Astrocyte (in vitro differentiated cells and primary cell): Measurements from ENCODE around the gene CACNA1D. TPM values are rescaled to one million over a fixed set of nuclear protein-coding genes. Genes with fewer than 3 reads are reported as not detected.

Source experiments
- DNase-seq: peaks from one replicate; pipeline ENCODE4 v3.0.0-alpha.2; 2010; ENCODE audit warnings: low read depth
- FAIRE-seq: peaks from 2 replicates; lab custom pipeline; 2011; peaks lifted over from hg19 to GRCh38; lab: Jason Lieb, UNC
- H2AFZ ChIP-seq: 2 replicates; pipeline ENCODE4 v1.6.0; 2012; ENCODE audit warnings: low read depth, low read length, inconsistent platforms
- H3K27ac ChIP-seq: 2 replicates; pipeline ENCODE4 v1.5.1; 2011; ENCODE audit warnings: low read depth, low read length, inconsistent platforms
- H3K27me3 ChIP-seq: 2 replicates; pipeline ENCODE4 v1.6.0; 2011; ENCODE audit warnings: low read length, inconsistent platforms; ENCODE audit not compliant: insufficient read depth
- H3K36me3 ChIP-seq: 2 replicates; pipeline ENCODE4 v1.5.1; 2011; ENCODE audit warnings: low read length, inconsistent platforms; ENCODE audit not compliant: insufficient read depth
- H3K4me1 ChIP-seq: 2 replicates; pipeline ENCODE4 v1.5.1; 2011; ENCODE audit warnings: low read length, inconsistent platforms; ENCODE audit not compliant: insufficient read depth
- H3K4me2 ChIP-seq: 2 replicates; pipeline ENCODE4 v1.6.0; 2012; ENCODE audit warnings: low read length, inconsistent platforms
- H3K4me3 ChIP-seq: 2 replicates; pipeline ENCODE4 v1.5.1; 2011; ENCODE audit warnings: low read depth, mild to moderate bottlenecking, low read length, inconsistent platforms; ENCODE audit not compliant: insufficient read depth
- H3K79me2 ChIP-seq: 2 replicates; pipeline ENCODE4 v1.6.0; 2012; ENCODE audit warnings: mild to moderate bottlenecking, low read length, inconsistent platforms; ENCODE audit not compliant: insufficient read depth
- H3K9ac ChIP-seq: 2 replicates; pipeline ENCODE4 v1.6.0; 2012; ENCODE audit warnings: mild to moderate bottlenecking, low read length, inconsistent platforms
- H3K9me3 ChIP-seq: 2 replicates; pipeline ENCODE4 v1.5.1; 2012; ENCODE audit warnings: low read depth, mild to moderate bottlenecking, low read length, inconsistent platforms; ENCODE audit not compliant: insufficient read depth
- H4K20me1 ChIP-seq: 2 replicates; pipeline ENCODE4 v1.6.0; 2012; ENCODE audit warnings: low read length, inconsistent platforms; ENCODE audit not compliant: insufficient read depth
- H3K27ac Mint-ChIP-seq: one replicate; pipeline ENCODE4 v1.8.0; 2021; ENCODE audit warnings: mild to moderate bottlenecking, mixed read lengths; ENCODE audit not compliant: unreplicated experiment
- H3K27me3 Mint-ChIP-seq: one replicate; pipeline ENCODE4 v1.8.0; 2021; ENCODE audit warnings: low read depth, mixed read lengths; ENCODE audit not compliant: unreplicated experiment
- H3K36me3 Mint-ChIP-seq: one replicate; pipeline ENCODE4 v1.8.0; 2021; ENCODE audit warnings: low read depth, mixed read lengths; ENCODE audit not compliant: unreplicated experiment
- H3K4me1 Mint-ChIP-seq: one replicate; pipeline ENCODE4 v1.8.0; 2021; ENCODE audit warnings: low read depth, mixed read lengths; ENCODE audit not compliant: unreplicated experiment
- H3K4me3 Mint-ChIP-seq: one replicate; pipeline ENCODE4 v1.8.0; 2021; ENCODE audit warnings: mild to moderate bottlenecking, moderate library complexity, mixed read lengths; ENCODE audit not compliant: unreplicated experiment
- H3K9me3 Mint-ChIP-seq: one replicate; pipeline ENCODE4 v1.8.0; 2021; ENCODE audit warnings: mild to moderate bottlenecking, mixed read lengths; ENCODE audit not compliant: unreplicated experiment
- EZH2 ChIP-seq: IDR thresholded peaks from 2 replicates; pipeline ENCODE4 v1.6.1; 2012; ENCODE audit warnings: mild to moderate bottlenecking, low read length, inconsistent platforms; ENCODE audit not compliant: insufficient read depth
- total RNA-seq: library from RNA; stranded (reverse); gene quantifications from 2 replicates; pipeline ENCODE4 v1.2.1, GENCODE V29; 2021
- TF ChIP-seq, protein P1 (sequence below): IDR thresholded peaks from 2 replicates; pipeline ENCODE4 v1.5.1; 2011; ENCODE audit warnings: low read depth, mild to moderate bottlenecking, inconsistent platforms, low read length, moderate library complexity; ENCODE audit not compliant: insufficient read depth

The CACNA1D gene
- total RNA-seq, 1 donor from 2014 or later = 0.41 TPM

- H3K27ac ChIP-seq = no peak overlapping the region
- H3K36me3 ChIP-seq = no peaks in the 10 kb centered on the region
- H3K9ac ChIP-seq = no peak overlapping the region
- no peaks in the 10 kb centered on the region for H4K20me1 ChIP-seq
- TF ChIP-seq EZH2 = no peak
- TF ChIP-seq, protein P1, sequence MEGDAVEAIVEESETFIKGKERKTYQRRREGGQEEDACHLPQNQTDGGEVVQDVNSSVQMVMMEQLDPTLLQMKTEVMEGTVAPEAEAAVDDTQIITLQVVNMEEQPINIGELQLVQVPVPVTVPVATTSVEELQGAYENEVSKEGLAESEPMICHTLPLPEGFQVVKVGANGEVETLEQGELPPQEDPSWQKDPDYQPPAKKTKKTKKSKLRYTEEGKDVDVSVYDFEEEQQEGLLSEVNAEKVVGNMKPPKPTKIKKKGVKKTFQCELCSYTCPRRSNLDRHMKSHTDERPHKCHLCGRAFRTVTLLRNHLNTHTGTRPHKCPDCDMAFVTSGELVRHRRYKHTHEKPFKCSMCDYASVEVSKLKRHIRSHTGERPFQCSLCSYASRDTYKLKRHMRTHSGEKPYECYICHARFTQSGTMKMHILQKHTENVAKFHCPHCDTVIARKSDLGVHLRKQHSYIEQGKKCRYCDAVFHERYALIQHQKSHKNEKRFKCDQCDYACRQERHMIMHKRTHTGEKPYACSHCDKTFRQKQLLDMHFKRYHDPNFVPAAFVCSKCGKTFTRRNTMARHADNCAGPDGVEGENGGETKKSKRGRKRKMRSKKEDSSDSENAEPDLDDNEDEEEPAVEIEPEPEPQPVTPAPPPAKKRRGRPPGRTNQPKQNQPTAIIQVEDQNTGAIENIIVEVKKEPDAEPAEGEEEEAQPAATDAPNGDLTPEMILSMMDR = no peak
- H3K9me3 ChIP-seq = no peaks in the 10 kb centered on the region
- H3K27me3 Mint-ChIP-seq = peaks cover 34% of the 10 kb centered on the region
- DNase-seq = no peak
- peak overlapping the region; percentile 77 for H3K4me3 Mint-ChIP-seq
- H3K79me2 ChIP-seq = no peaks in the 10 kb centered on the region
- FAIRE-seq = no peak
- H3K4me1 ChIP-seq = peaks cover 14% of the 10 kb centered on the region
- peak overlapping the region; percentile 55 for H2AFZ ChIP-seq
- no peaks in the 10 kb centered on the region for H3K9me3 Mint-ChIP-seq
- H3K36me3 Mint-ChIP-seq = no peaks in the 10 kb centered on the region
- peaks cover 9% of the 10 kb centered on the region for H3K4me1 Mint-ChIP-seq
- no peak overlapping the region for H3K27ac Mint-ChIP-seq
- H3K27me3 ChIP-seq = peaks cover 24% of the 10 kb centered on the region
- no peak overlapping the region for H3K4me3 ChIP-seq
- peak overlapping the region; percentile 81 for H3K4me2 ChIP-seq
These were observed 832 bp upstream of the CACNA1D start for GRCh38 chr3:53493595-53493962.

GRCh38 chr3:53495146-53495519 is 722 bp downstream of the CACNA1D start:
- Mint-ChIP-seq H3K27ac (no peak overlapping the region), H3K4me1 (peaks cover 10% of the 10 kb centered on the region), H3K9me3 (no peaks in the 10 kb centered on the region), H3K4me3 (peak overlapping the region; percentile 72), H3K36me3 (no peaks in the 10 kb centered on the region), H3K27me3 (peaks cover 31% of the 10 kb centered on the region)
- DNase-seq (no peak), FAIRE-seq (no peak)
- H3K27me3 ChIP-seq = peaks cover 24% of the 10 kb centered on the region
- no peak overlapping the region for H3K27ac ChIP-seq
- H3K4me1 ChIP-seq = peaks cover 14% of the 10 kb centered on the region
- no peak for TF ChIP-seq EZH2
- TF ChIP-seq, protein P1 = no peak
- no peaks in the 10 kb centered on the region for H3K79me2 ChIP-seq
- peak overlapping the region; percentile 71 for H2AFZ ChIP-seq
- no peaks in the 10 kb centered on the region for H4K20me1 ChIP-seq
- H3K9me3 ChIP-seq = no peaks in the 10 kb centered on the region
- H3K4me2 ChIP-seq = peak overlapping the region; percentile 89
- peak overlapping the region; percentile 52 for H3K4me3 ChIP-seq
- H3K9ac ChIP-seq = peak overlapping the region; percentile 31
- no peaks in the 10 kb centered on the region for H3K36me3 ChIP-seq

GRCh38 chr3:53495520-53496391 is 1.3 kb downstream of the CACNA1D start:
- peaks cover 30% of the 10 kb centered on the region for H3K27me3 Mint-ChIP-seq
- DNase-seq = no peak
- peak overlapping the region; percentile 89 for H3K4me2 ChIP-seq
- peak overlapping the region; percentile 74 for H3K4me3 Mint-ChIP-seq
- H2AFZ ChIP-seq = peak overlapping the region; percentile 71
- peaks cover 14% of the 10 kb centered on the region for H3K4me1 ChIP-seq
- TF ChIP-seq EZH2 = peak; percentile 98
- TF ChIP-seq, protein P1 = no peak
- H3K27ac ChIP-seq = no peak overlapping the region
- H3K79me2 ChIP-seq = no peaks in the 10 kb centered on the region
- H3K36me3 Mint-ChIP-seq = no peaks in the 10 kb centered on the region
- H4K20me1 ChIP-seq = no peaks in the 10 kb centered on the region
- H3K4me1 Mint-ChIP-seq = peaks cover 10% of the 10 kb centered on the region
- no peak for FAIRE-seq
- peak overlapping the region; percentile 52 for H3K4me3 ChIP-seq
- peaks cover 24% of the 10 kb centered on the region for H3K27me3 ChIP-seq
- no peak overlapping the region for H3K27ac Mint-ChIP-seq
- no peaks in the 10 kb centered on the region for H3K9me3 ChIP-seq
- H3K9ac ChIP-seq = no peak overlapping the region
- no peaks in the 10 kb centered on the region for H3K36me3 ChIP-seq
- H3K9me3 Mint-ChIP-seq = no peaks in the 10 kb centered on the region
